ENCODE data around the gene MSANTD1. TPM values are rescaled to one million over a fixed set of nuclear protein-coding genes. Genes with fewer than 3 reads are reported as not detected.
A peak's percentile ranks its signal among the peaks of the same experiment; 100 is the strongest.

MSANTD1 gene
- total RNA-seq, 4 donors from 2014 or later, result 0.36 to 0.72 TPM; not detected in 2

- peak; percentile 32 to 72 for DNase-seq (ENCODE audit: low spot score in 2 of 2)
- Histone ChIP-seq H3K4me3 (no peak overlapping the region), H3K9me3 (no peaks in the 10 kb centered on the region), H3K27ac (no peak overlapping the region), H3K4me1 (no peaks in the 10 kb centered on the region), H3K27me3 (no peaks in the 10 kb centered on the region), H3K36me3 (no peaks in the 10 kb centered on the region)
- no peak for TF ChIP-seq POLR2AphosphoS5 (IDR thresholded peaks at IDR 0.05)
- TF ChIP-seq CTCF (IDR thresholded peaks at IDR 0.05), result no peak
- TF ChIP-seq EP300 (IDR thresholded peaks at IDR 0.05), result no peak
- TF ChIP-seq POLR2A (IDR thresholded peaks at IDR 0.05), result no peak
- 97% methylated on average over 12 of the region's 13 CpGs for WGBS
These were observed 4.8 kb downstream of the MSANTD1 start for GRCh38 chr4:3253808-3254207.

GRCh38 chr4:3254302-3255131, 5.6 kb downstream of the MSANTD1 start:
- Histone ChIP-seq H3K27me3 (no peaks in the 10 kb centered on the region), H3K9me3 (no peaks in the 10 kb centered on the region), H3K36me3 (no peaks in the 10 kb centered on the region), H3K4me3 (no peak overlapping the region), H3K27ac (no peak overlapping the region), H3K4me1 (no peaks in the 10 kb centered on the region)
- TF ChIP-seq POLR2A (IDR thresholded peaks at IDR 0.05), result no peak
- TF ChIP-seq POLR2AphosphoS5 (IDR thresholded peaks at IDR 0.05), result no peak
- no peak for TF ChIP-seq CTCF (IDR thresholded peaks at IDR 0.05)
- TF ChIP-seq EP300 (IDR thresholded peaks at IDR 0.05), result no peak
- peak; percentile 41 to 58 for DNase-seq (ENCODE audit: low spot score in 2 of 2)
- 91% methylated on average over 9 of the region's 14 CpGs for WGBS

GRCh38 chr4:3255611-3256186, 6.7 kb downstream of the MSANTD1 start:
- Histone ChIP-seq H3K36me3 (no peaks in the 10 kb centered on the region), H3K4me1 (no peaks in the 10 kb centered on the region), H3K4me3 (no peak overlapping the region), H3K9me3 (no peaks in the 10 kb centered on the region), H3K27ac (no peak overlapping the region), H3K27me3 (no peaks in the 10 kb centered on the region)
- DNase-seq (ENCODE audit: low spot score in 2 of 2), result peak; percentile 41 to 53
- TF ChIP-seq POLR2A (IDR thresholded peaks at IDR 0.05) (no peak), EP300 (IDR thresholded peaks at IDR 0.05) (no peak), POLR2AphosphoS5 (IDR thresholded peaks at IDR 0.05) (no peak), CTCF (IDR thresholded peaks at IDR 0.05) (no peak)
- WGBS, result 95% methylated on average over 33 of the region's 36 CpGs

GRCh38 chr4:3256230-3257102, 7.5 kb downstream of the MSANTD1 start:
- H3K9me3 ChIP-seq, result no peaks in the 10 kb centered on the region
- no peaks in the 10 kb centered on the region for H3K4me1 ChIP-seq
- H3K27me3 ChIP-seq, result no peaks in the 10 kb centered on the region
- no peaks in the 10 kb centered on the region for H3K36me3 ChIP-seq
- 89% methylated on average over 15 of the region's 21 CpGs for WGBS
- H3K4me3 ChIP-seq, result no peak overlapping the region
- DNase-seq (ENCODE audit: low spot score in 2 of 2), result peak in 1 of 2 donors; percentile 43
- no peak overlapping the region for H3K27ac ChIP-seq
- no peak for TF ChIP-seq POLR2A (IDR thresholded peaks at IDR 0.05)
- no peak for TF ChIP-seq CTCF (IDR thresholded peaks at IDR 0.05)
- no peak for TF ChIP-seq EP300 (IDR thresholded peaks at IDR 0.05)
- no peak for TF ChIP-seq POLR2AphosphoS5 (IDR thresholded peaks at IDR 0.05)

Data from suprapubic skin (tissue), 4 donors.